Osteoblast (primary cell): Measurements from ENCODE around the gene RNF167. TPM values are rescaled to one million over a fixed set of nuclear protein-coding genes. Genes with fewer than 3 reads are reported as not detected.

Experiments
- DNase-seq: peaks from one replicate; pipeline ENCODE4 v3.0.0; 2011; ENCODE audit warnings: low spot score, mixed read lengths; ENCODE audit not compliant: insufficient read length; ENCODE audit errors: missing footprints
- H2AFZ ChIP-seq: 2 replicates; pipeline ENCODE4 v1.6.0; 2011; ENCODE audit warnings: mild to moderate bottlenecking, low read length
- H3K27ac ChIP-seq: 2 replicates; pipeline ENCODE4 v1.5.1; 2011; ENCODE audit warnings: mild to moderate bottlenecking, low read depth, low read length, moderate library complexity
- H3K27me3 ChIP-seq: 2 replicates; pipeline ENCODE4 v1.6.0; 2012; ENCODE audit warnings: mild to moderate bottlenecking, control low read depth, inconsistent platforms, low read length, moderate library complexity; ENCODE audit not compliant: insufficient read depth
- H3K36me3 ChIP-seq: 2 replicates; pipeline ENCODE4 v1.5.1; 2011; ENCODE audit warnings: mild to moderate bottlenecking, low read length, control low read depth, moderate library complexity; ENCODE audit not compliant: insufficient read depth
- H3K4me1 ChIP-seq: 2 replicates; pipeline ENCODE4 v1.5.1; 2011; ENCODE audit warnings: mild to moderate bottlenecking, low read length, control low read depth, moderate library complexity; ENCODE audit not compliant: insufficient read depth
- H3K4me2 ChIP-seq: 2 replicates; pipeline ENCODE4 v1.6.0; 2011; ENCODE audit warnings: mild to moderate bottlenecking, low read length; ENCODE audit not compliant: insufficient read depth
- H3K4me3 ChIP-seq: fragments of 200-600 bp; sonication (generic); 3 replicates; pipeline ENCODE4 v1.5.1; 2012; ENCODE audit warnings: mild to moderate bottlenecking, low read length, inconsistent platforms; ENCODE audit not compliant: insufficient read depth
- H3K79me2 ChIP-seq: 2 replicates; pipeline ENCODE4 v1.6.0; 2012; ENCODE audit warnings: mild to moderate bottlenecking, low read length, control low read depth, inconsistent platforms; ENCODE audit not compliant: insufficient read depth
- H3K9me3 ChIP-seq: 2 replicates; pipeline ENCODE4 v1.5.1; 2011; ENCODE audit warnings: low read depth, low read length, control low read depth
- H4K20me1 ChIP-seq: 2 replicates; pipeline ENCODE4 v1.6.0; 2012; ENCODE audit warnings: mild to moderate bottlenecking, low read length, control low read depth; ENCODE audit not compliant: insufficient read depth
- CTCF ChIP-seq: IDR thresholded peaks from 2 replicates; pipeline ENCODE4 v1.5.1; 2011; ENCODE audit warnings: mild to moderate bottlenecking, low read depth, low read length, moderate library complexity; ENCODE audit errors: extremely low read depth
- total RNA-seq: library from RNA; depleted of rRNA; stranded (reverse); fragments of >200 nt; gene quantifications from 2 replicates; pipeline ENCODE4 v1.2.3, GENCODE V29; 2012

The RNF167 gene
- total RNA-seq, 1 donor: 25.3 TPM

- Histone ChIP-seq H3K4me3 (no peak overlapping the region), H3K36me3 (peaks cover 40% of the 10 kb centered on the region), H3K4me2 (no peak overlapping the region), H3K9me3 (no peaks in the 10 kb centered on the region), H3K79me2 (no peaks in the 10 kb centered on the region), H3K27me3 (no peaks in the 10 kb centered on the region), H3K27ac (no peak overlapping the region), H4K20me1 (peaks cover 5% of the 10 kb centered on the region), H3K4me1 (peaks cover 10% of the 10 kb centered on the region), H2AFZ (no peak overlapping the region)
- DNase-seq: peak; percentile 80
- TF ChIP-seq CTCF: no peak
These were observed 43.5 kb upstream of the RNF167 start for GRCh38 chr17:4896332-4897197.

GRCh38 chr17:4897198-4897687 is 42.8 kb upstream of the RNF167 start:
- TF ChIP-seq CTCF: no peak
- peaks cover 36% of the 10 kb centered on the region for H3K36me3 ChIP-seq
- no peak overlapping the region for H3K4me3 ChIP-seq
- H3K4me2 ChIP-seq: no peak overlapping the region
- H3K27me3 ChIP-seq: no peaks in the 10 kb centered on the region
- H3K4me1 ChIP-seq: peaks cover 10% of the 10 kb centered on the region
- H3K9me3 ChIP-seq: no peaks in the 10 kb centered on the region
- peak; percentile 52 for DNase-seq
- H3K27ac ChIP-seq: no peak overlapping the region
- no peak overlapping the region for H2AFZ ChIP-seq
- peaks cover 5% of the 10 kb centered on the region for H4K20me1 ChIP-seq
- no peaks in the 10 kb centered on the region for H3K79me2 ChIP-seq

GRCh38 chr17:4897785-4898184 is 42.3 kb upstream of the RNF167 start:
- Histone ChIP-seq H3K4me2 (no peak overlapping the region), H3K27me3 (no peaks in the 10 kb centered on the region), H3K4me1 (peaks cover 10% of the 10 kb centered on the region), H4K20me1 (peaks cover 5% of the 10 kb centered on the region), H2AFZ (no peak overlapping the region), H3K9me3 (no peaks in the 10 kb centered on the region), H3K79me2 (no peaks in the 10 kb centered on the region), H3K27ac (no peak overlapping the region), H3K36me3 (peaks cover 31% of the 10 kb centered on the region), H3K4me3 (no peak overlapping the region)
- TF ChIP-seq CTCF: no peak
- DNase-seq: peak; percentile 77

GRCh38 chr17:4898351-4898750 is 41.7 kb upstream of the RNF167 start:
- Histone ChIP-seq H3K4me2 (peak overlapping the region; percentile 85), H3K27me3 (no peaks in the 10 kb centered on the region), H3K9me3 (no peaks in the 10 kb centered on the region), H3K4me1 (peaks cover 13% of the 10 kb centered on the region), H3K4me3 (no peak overlapping the region), H3K36me3 (peaks cover 29% of the 10 kb centered on the region), H3K27ac (no peak overlapping the region), H2AFZ (no peak overlapping the region), H4K20me1 (peaks cover 7% of the 10 kb centered on the region), H3K79me2 (no peaks in the 10 kb centered on the region)
- no peak for TF ChIP-seq CTCF
- DNase-seq: peak; percentile 68
